Ureter (tissue), 1 donor: ENCODE results near the gene OS9. TPM values are rescaled to one million over a fixed set of nuclear protein-coding genes. Genes with fewer than 3 reads are reported as not detected.
A peak's percentile ranks its signal among the peaks of the same experiment; 100 is the strongest.

Source experiments
- DNase-seq: peaks from one replicate; pipeline ENCODE4 v3.0.0-alpha.2; 2020; ENCODE audit warnings: low spot score
- total RNA-seq: library from RNA; stranded (reverse); gene quantifications from one replicate; pipeline ENCODE4 v1.2.4, GENCODE V29; 2023
- donor health status: DM: yes; HTN: yes; CAD: no.

OS9 gene
- total RNA-seq, 1 donor from 2014 or later: 201 TPM

GRCh38 chr12:57722716-57723629 lies 29.0 kb downstream of the OS9 start:
- DNase-seq: no peak

- DNase-seq: no peak
Observed at GRCh38 chr12:57723630-57723962, 29.7 kb downstream of the OS9 start.

GRCh38 chr12:57724003-57724935 lies 30.3 kb downstream of the OS9 start:
- DNase-seq: no peak

GRCh38 chr12:57724936-57725740 lies 31.2 kb downstream of the OS9 start:
- no peak for DNase-seq

GRCh38 chr12:57725851-57726150 lies 31.9 kb downstream of the OS9 start:
- no peak for DNase-seq

- peak; percentile 81 for DNase-seq
Observed at GRCh38 chr12:57726151-57726883, 32.4 kb downstream of the OS9 start.

GRCh38 chr12:57726884-57727757 lies 33.2 kb downstream of the OS9 start:
- DNase-seq: peak; percentile 46

- DNase-seq: peak; percentile 42
Observed at GRCh38 chr12:57727758-57728395, 33.9 kb downstream of the OS9 start.

GRCh38 chr12:57729321-57729844 lies 35.5 kb downstream of the OS9 start:
- peak; percentile 34 for DNase-seq

GRCh38 chr12:57730336-57731067 lies 36.6 kb downstream of the OS9 start:
- DNase-seq: no peak

- DNase-seq: no peak
Observed at GRCh38 chr12:57731411-57732080, 37.6 kb downstream of the OS9 start.

- no peak for DNase-seq
Observed at GRCh38 chr12:57732270-57732669, 38.3 kb downstream of the OS9 start.

- DNase-seq: no peak
Observed at GRCh38 chr12:57732726-57733593, 39.0 kb downstream of the OS9 start.

GRCh38 chr12:57733928-57734327 lies 40.0 kb downstream of the OS9 start:
- DNase-seq: no peak

GRCh38 chr12:57734591-57734990 lies 40.7 kb downstream of the OS9 start:
- no peak for DNase-seq

GRCh38 chr12:57735198-57735855 lies 41.4 kb downstream of the OS9 start:
- no peak for DNase-seq
